ENCODE measurements around the gene HM13.

HM13 gene

GRCh38 chr20:31555203-31555775, 41.0 kb downstream of the HM13 start:
- Histone ChIP-seq H3K27me3 (replicated peaks in 2 of 5; ENCODE audit: control insufficient read depth in 4 of 5, insufficient read depth in 5 of 5, low read length in 4 of 5) (no peaks in the 10 kb centered on the region), H3K27ac (ENCODE audit: insufficient read depth in 1 of 2, low read depth in 1 of 2, low read length in 2 of 2, poor library complexity in 1 of 2, severe bottlenecking in 2 of 2) (no peak overlapping the region), H3K4me1 (ENCODE audit: control extremely low read depth in 1 of 4, control insufficient read depth in 4 of 4, insufficient read depth in 4 of 4, low read length in 3 of 4) (peaks cover 0 to 8% (median 3%) of the 10 kb centered on the region in 4 experiments), H3K36me3 (ENCODE audit: control insufficient read depth in 4 of 4, insufficient read depth in 4 of 4, low read length in 3 of 4) (peaks cover 17 to 73% (median 51%) of the 10 kb centered on the region in 4 experiments), H3K9me3 (ENCODE audit: control extremely low read depth in 1 of 5, control insufficient read depth in 4 of 5, insufficient read depth in 2 of 5, low read depth in 1 of 5, low read length in 4 of 5) (no peaks in the 10 kb centered on the region), H3K4me3 (ENCODE audit: control insufficient read depth in 1 of 7, extremely low read depth in 1 of 7, insufficient read depth in 4 of 7, low read depth in 2 of 7, low read length in 6 of 7) (no peak overlapping the region)
- ChIA-PET CTCF (interaction anchor here (0.8 to 28.5 kb wide), 7 partner anchors 6 to 79 kb away, joined by 3 to 1047 read pairs (median 5); partner anchors contain the start of gene ID1), POLR2A (interaction anchor here (0.7 kb wide), 1 partner anchor 58 kb away, joined by 3 read pairs; no protein-coding TSS in a partner anchor)
- 85% methylated on average over 5 of the region's 6 CpGs for WGBS (ENCODE audit: insufficient coverage)
- no peak for DNase-seq

- no peaks in the 10 kb centered on the region for H3K27me3 ChIP-seq (replicated peaks in 2 of 5; ENCODE audit: control insufficient read depth in 4 of 5, insufficient read depth in 5 of 5, low read length in 4 of 5)
- H3K4me3 ChIP-seq (ENCODE audit: control insufficient read depth in 1 of 7, extremely low read depth in 1 of 7, insufficient read depth in 4 of 7, low read depth in 2 of 7, low read length in 6 of 7): no peak overlapping the region
- CTCF ChIA-PET: interaction anchor here (1.0 to 28.5 kb wide), 12 partner anchors 8 to 164 kb away, joined by 3 to 1047 read pairs (median 8); partner anchors contain the start of gene ID1
- POLR2A ChIA-PET: interaction anchor here (0.7 to 3.8 kb wide), 4 partner anchors 18 to 164 kb away, joined by 3 to 28 read pairs (median 8); partner anchors contain the start of gene ID1
- H3K27ac ChIP-seq (ENCODE audit: insufficient read depth in 1 of 2, low read depth in 1 of 2, low read length in 2 of 2, poor library complexity in 1 of 2, severe bottlenecking in 2 of 2): no peak overlapping the region
- peaks cover 14 to 77% (median 49%) of the 10 kb centered on the region in 4 experiments for H3K36me3 ChIP-seq (ENCODE audit: control insufficient read depth in 4 of 4, insufficient read depth in 4 of 4, low read length in 3 of 4)
- no peak for DNase-seq
- no peaks in the 10 kb centered on the region for H3K9me3 ChIP-seq (ENCODE audit: control extremely low read depth in 1 of 5, control insufficient read depth in 4 of 5, insufficient read depth in 2 of 5, low read depth in 1 of 5, low read length in 4 of 5)
- WGBS (ENCODE audit: insufficient coverage): 43% methylated on average over 1 of the region's 2 CpGs
- peaks cover 0 to 16% (median 13%) of the 10 kb centered on the region in 4 experiments for H3K4me1 ChIP-seq (ENCODE audit: control extremely low read depth in 1 of 4, control insufficient read depth in 4 of 4, insufficient read depth in 4 of 4, low read length in 3 of 4)
These were observed 45.5 kb downstream of the HM13 start for GRCh38 chr20:31559704-31560093.

- ChIA-PET POLR2A (interaction anchor here (0.6 to 3.8 kb wide), 6 partner anchors 19 to 267 kb away, joined by 3 to 28 read pairs (median 4); partner anchors contain the start of gene ID1), CTCF (interaction anchor here (0.9 to 28.5 kb wide), 16 partner anchors 8 to 164 kb away, joined by 3 to 1047 read pairs (median 6); partner anchors contain the start of gene ID1)
- Histone ChIP-seq H3K36me3 (ENCODE audit: control insufficient read depth in 4 of 4, insufficient read depth in 4 of 4, low read length in 3 of 4) (peaks cover 9 to 71% (median 45%) of the 10 kb centered on the region in 4 experiments), H3K27ac (ENCODE audit: insufficient read depth in 1 of 2, low read depth in 1 of 2, low read length in 2 of 2, poor library complexity in 1 of 2, severe bottlenecking in 2 of 2) (peak overlapping the region in 1 of 2 experiments; percentile 50), H3K27me3 (replicated peaks in 2 of 5; ENCODE audit: control insufficient read depth in 4 of 5, insufficient read depth in 5 of 5, low read length in 4 of 5) (no peaks in the 10 kb centered on the region), H3K4me3 (ENCODE audit: control insufficient read depth in 1 of 7, extremely low read depth in 1 of 7, insufficient read depth in 4 of 7, low read depth in 2 of 7, low read length in 6 of 7) (no peak overlapping the region), H3K4me1 (ENCODE audit: control extremely low read depth in 1 of 4, control insufficient read depth in 4 of 4, insufficient read depth in 4 of 4, low read length in 3 of 4) (peaks cover 0 to 16% (median 13%) of the 10 kb centered on the region in 4 experiments), H3K9me3 (ENCODE audit: control extremely low read depth in 1 of 5, control insufficient read depth in 4 of 5, insufficient read depth in 2 of 5, low read depth in 1 of 5, low read length in 4 of 5) (no peaks in the 10 kb centered on the region)
- peak; percentile 86 to 95 (median 92) for DNase-seq
- 14% methylated on average over 6 of the region's 6 CpGs for WGBS (ENCODE audit: insufficient coverage)
These were observed 46.0 kb downstream of the HM13 start for GRCh38 chr20:31560094-31560745.

GRCh38 chr20:31560746-31561598, 46.7 kb downstream of the HM13 start:
- POLR2A ChIA-PET: interaction anchor here (0.5 to 3.8 kb wide), 6 partner anchors 19 to 266 kb away, joined by 3 to 28 read pairs (median 4); partner anchors contain the start of gene ID1
- CTCF ChIA-PET: interaction anchor here (0.9 to 28.5 kb wide), 23 partner anchors 7 to 200 kb away, joined by 3 to 1047 read pairs (median 5); partner anchors contain the start of gene ID1
- Histone ChIP-seq H3K27me3 (replicated peaks in 2 of 5; ENCODE audit: control insufficient read depth in 4 of 5, insufficient read depth in 5 of 5, low read length in 4 of 5) (no peaks in the 10 kb centered on the region), H3K4me3 (ENCODE audit: control insufficient read depth in 1 of 7, extremely low read depth in 1 of 7, insufficient read depth in 4 of 7, low read depth in 2 of 7, low read length in 6 of 7) (no peak overlapping the region), H3K27ac (ENCODE audit: insufficient read depth in 1 of 2, low read depth in 1 of 2, low read length in 2 of 2, poor library complexity in 1 of 2, severe bottlenecking in 2 of 2) (peak overlapping the region in 1 of 2 experiments; percentile 50), H3K36me3 (ENCODE audit: control insufficient read depth in 4 of 4, insufficient read depth in 4 of 4, low read length in 3 of 4) (peaks cover 7 to 75% (median 46%) of the 10 kb centered on the region in 4 experiments), H3K9me3 (ENCODE audit: control extremely low read depth in 1 of 5, control insufficient read depth in 4 of 5, insufficient read depth in 2 of 5, low read depth in 1 of 5, low read length in 4 of 5) (no peaks in the 10 kb centered on the region), H3K4me1 (ENCODE audit: control extremely low read depth in 1 of 4, control insufficient read depth in 4 of 4, insufficient read depth in 4 of 4, low read length in 3 of 4) (peaks cover 0 to 16% (median 13%) of the 10 kb centered on the region in 4 experiments)
- 88% methylated on average over 6 of the region's 7 CpGs for WGBS (ENCODE audit: insufficient coverage)
- peak in 2 of 3 donors; percentile 38 to 48 for DNase-seq

GRCh38 chr20:31562241-31562640, 48.0 kb downstream of the HM13 start:
- no peak overlapping the region for H3K27ac ChIP-seq (ENCODE audit: insufficient read depth in 1 of 2, low read depth in 1 of 2, low read length in 2 of 2, poor library complexity in 1 of 2, severe bottlenecking in 2 of 2)
- H3K27me3 ChIP-seq (replicated peaks in 2 of 5; ENCODE audit: control insufficient read depth in 4 of 5, insufficient read depth in 5 of 5, low read length in 4 of 5): no peaks in the 10 kb centered on the region
- DNase-seq: no peak
- CTCF ChIA-PET: interaction anchor here (0.9 to 28.5 kb wide), 18 partner anchors 11 to 176 kb away, joined by 3 to 1047 read pairs (median 6); partner anchors contain the start of gene ID1
- H3K4me3 ChIP-seq (ENCODE audit: control insufficient read depth in 1 of 7, extremely low read depth in 1 of 7, insufficient read depth in 4 of 7, low read depth in 2 of 7, low read length in 6 of 7): no peak overlapping the region
- H3K4me1 ChIP-seq (ENCODE audit: control extremely low read depth in 1 of 4, control insufficient read depth in 4 of 4, insufficient read depth in 4 of 4, low read length in 3 of 4): peaks cover 0 to 27% (median 18%) of the 10 kb centered on the region in 4 experiments
- no peaks in the 10 kb centered on the region for H3K9me3 ChIP-seq (ENCODE audit: control extremely low read depth in 1 of 5, control insufficient read depth in 4 of 5, insufficient read depth in 2 of 5, low read depth in 1 of 5, low read length in 4 of 5)
- peaks cover 7 to 78% (median 53%) of the 10 kb centered on the region in 4 experiments for H3K36me3 ChIP-seq (ENCODE audit: control insufficient read depth in 4 of 4, insufficient read depth in 4 of 4, low read length in 3 of 4)
- 100% methylated on average over 1 of the region's 1 CpG for WGBS (ENCODE audit: insufficient coverage)
- POLR2A ChIA-PET: interaction anchor here (1.1 to 3.8 kb wide), 5 partner anchors 10 to 50 kb away, joined by 3 to 28 read pairs (median 7); partner anchors contain the start of gene ID1

- Histone ChIP-seq H3K9me3 (ENCODE audit: control extremely low read depth in 1 of 5, control insufficient read depth in 4 of 5, insufficient read depth in 2 of 5, low read depth in 1 of 5, low read length in 4 of 5) (no peaks in the 10 kb centered on the region), H3K4me1 (ENCODE audit: control extremely low read depth in 1 of 4, control insufficient read depth in 4 of 4, insufficient read depth in 4 of 4, low read length in 3 of 4) (peaks cover 0 to 48% (median 36%) of the 10 kb centered on the region in 4 experiments), H3K27ac (ENCODE audit: insufficient read depth in 1 of 2, low read depth in 1 of 2, low read length in 2 of 2, poor library complexity in 1 of 2, severe bottlenecking in 2 of 2) (no peak overlapping the region), H3K27me3 (replicated peaks in 2 of 5; ENCODE audit: control insufficient read depth in 4 of 5, insufficient read depth in 5 of 5, low read length in 4 of 5) (no peaks in the 10 kb centered on the region), H3K4me3 (ENCODE audit: control insufficient read depth in 1 of 7, extremely low read depth in 1 of 7, insufficient read depth in 4 of 7, low read depth in 2 of 7, low read length in 6 of 7) (no peak overlapping the region), H3K36me3 (ENCODE audit: control insufficient read depth in 4 of 4, insufficient read depth in 4 of 4, low read length in 3 of 4) (peaks cover 7 to 85% (median 54%) of the 10 kb centered on the region in 4 experiments)
- WGBS (ENCODE audit: insufficient coverage): 93% methylated on average over 6 of the region's 6 CpGs
- DNase-seq: no peak
- ChIA-PET POLR2A (interaction anchor here (1.8 kb wide), 1 partner anchor 40 kb away, joined by 6 read pairs; the partner anchor contains the start of gene ID1), CTCF (interaction anchor here (1.1 to 28.5 kb wide), 7 partner anchors 9 to 199 kb away, joined by 3 to 1047 read pairs (median 14); partner anchors contain the start of gene ID1)
These were observed 50.0 kb downstream of the HM13 start for GRCh38 chr20:31564284-31564683.

Data from common myeloid progenitor, CD34-positive (primary cell).